ENCODE data around the gene PLXNA4.

Gene PLXNA4

GRCh38 chr7:132424277-132424676 lies 152.0 kb downstream of the PLXNA4 start:
- in situ Hi-C loops (cut with HindIII; ENCODE audit: low sequenced_read_pairs): no loop called here

DNA sequence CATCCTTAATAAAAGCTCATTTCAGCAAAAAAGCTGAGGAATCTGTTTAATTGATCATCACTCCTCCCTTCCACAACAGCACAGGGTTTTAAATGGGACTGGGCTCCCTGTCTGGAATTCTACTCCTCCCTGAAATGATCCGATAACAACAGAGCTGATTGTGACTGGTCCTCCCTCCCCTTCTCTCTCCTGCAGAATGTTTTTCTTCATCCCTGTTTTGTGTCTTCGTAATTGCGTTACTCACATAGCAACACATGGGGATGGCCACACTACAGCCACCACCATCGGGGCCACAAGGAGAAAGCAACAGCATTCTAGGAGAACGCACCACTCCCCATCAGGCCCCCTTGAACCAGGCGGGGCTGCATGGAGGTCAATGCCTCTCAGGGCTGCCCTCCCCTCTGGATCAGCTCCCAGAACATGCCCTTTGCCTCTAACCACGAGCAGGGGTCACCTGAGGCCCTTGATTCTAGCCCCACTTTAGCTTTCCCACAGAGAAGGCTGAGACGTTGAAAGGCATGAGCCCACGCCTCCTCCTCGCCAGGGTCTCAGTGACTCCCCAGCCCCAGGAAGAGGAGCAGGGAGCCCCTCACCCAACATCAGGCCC lies 152.6 kb downstream of the PLXNA4 start:
- in situ Hi-C loops (cut with HindIII; ENCODE audit: low sequenced_read_pairs): no loop called here

DNA sequence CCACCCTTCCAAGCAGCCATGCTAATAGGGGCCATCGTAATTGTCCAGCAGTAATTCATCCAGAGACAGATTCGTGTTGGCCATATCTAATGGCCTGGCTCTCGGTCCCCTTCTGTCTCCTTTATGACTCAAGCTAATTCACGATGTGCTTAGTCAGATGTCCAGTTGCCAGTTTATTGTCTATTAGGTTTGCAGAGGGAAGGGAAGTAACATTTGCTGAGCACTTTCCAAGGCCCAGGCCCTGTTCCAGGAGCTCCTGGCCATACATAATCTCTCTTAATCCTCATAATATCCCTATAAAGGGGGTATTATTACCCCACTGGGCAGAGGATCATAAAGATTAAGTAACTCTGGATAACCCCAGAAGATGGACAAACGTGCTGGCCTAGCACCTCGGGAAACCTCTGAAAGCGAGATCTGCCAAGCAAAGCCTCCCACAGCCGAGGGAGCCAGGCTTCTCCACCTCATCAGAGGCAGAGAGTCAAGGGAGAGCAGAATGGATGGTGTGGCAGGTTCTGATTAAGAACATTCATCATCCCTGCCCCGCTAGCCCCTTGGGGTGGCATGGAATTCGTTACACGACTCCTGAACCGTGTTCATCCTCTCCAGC lies 153.7 kb downstream of the PLXNA4 start:
- in situ Hi-C loops (cut with HindIII; ENCODE audit: low sequenced_read_pairs): no loop called here

DNA sequence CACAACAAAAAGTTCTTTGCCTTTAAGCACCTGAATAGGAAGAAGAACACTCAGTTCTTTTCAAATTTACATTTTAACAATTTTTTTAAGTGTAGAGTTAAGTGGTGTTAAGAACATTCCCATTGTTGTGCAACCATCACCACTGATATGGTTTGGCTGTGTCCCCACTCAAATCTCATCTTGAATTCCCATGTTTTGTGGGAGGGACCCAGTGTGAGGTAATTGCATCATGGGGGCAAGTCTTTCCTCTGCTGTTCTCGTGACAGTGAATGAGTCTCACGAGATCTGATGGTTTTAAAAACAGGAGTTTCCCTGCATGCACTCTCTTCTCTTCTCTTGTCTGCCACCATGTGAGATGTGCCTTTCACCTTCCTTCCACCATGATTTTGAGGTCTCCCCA lies 155.7 kb downstream of the PLXNA4 start:
- in situ Hi-C loops (cut with HindIII; ENCODE audit: low sequenced_read_pairs): no loop called here

- in situ Hi-C loops (cut with HindIII; ENCODE audit: low sequenced_read_pairs): no loop called here
Measured at GRCh38 chr7:132419542-132419941, 156.7 kb downstream of the PLXNA4 start.

- in situ Hi-C loops (cut with HindIII; ENCODE audit: low sequenced_read_pairs): no loop called here
Measured at GRCh38 chr7:132418840-132419239, 157.4 kb downstream of the PLXNA4 start.

DNA sequence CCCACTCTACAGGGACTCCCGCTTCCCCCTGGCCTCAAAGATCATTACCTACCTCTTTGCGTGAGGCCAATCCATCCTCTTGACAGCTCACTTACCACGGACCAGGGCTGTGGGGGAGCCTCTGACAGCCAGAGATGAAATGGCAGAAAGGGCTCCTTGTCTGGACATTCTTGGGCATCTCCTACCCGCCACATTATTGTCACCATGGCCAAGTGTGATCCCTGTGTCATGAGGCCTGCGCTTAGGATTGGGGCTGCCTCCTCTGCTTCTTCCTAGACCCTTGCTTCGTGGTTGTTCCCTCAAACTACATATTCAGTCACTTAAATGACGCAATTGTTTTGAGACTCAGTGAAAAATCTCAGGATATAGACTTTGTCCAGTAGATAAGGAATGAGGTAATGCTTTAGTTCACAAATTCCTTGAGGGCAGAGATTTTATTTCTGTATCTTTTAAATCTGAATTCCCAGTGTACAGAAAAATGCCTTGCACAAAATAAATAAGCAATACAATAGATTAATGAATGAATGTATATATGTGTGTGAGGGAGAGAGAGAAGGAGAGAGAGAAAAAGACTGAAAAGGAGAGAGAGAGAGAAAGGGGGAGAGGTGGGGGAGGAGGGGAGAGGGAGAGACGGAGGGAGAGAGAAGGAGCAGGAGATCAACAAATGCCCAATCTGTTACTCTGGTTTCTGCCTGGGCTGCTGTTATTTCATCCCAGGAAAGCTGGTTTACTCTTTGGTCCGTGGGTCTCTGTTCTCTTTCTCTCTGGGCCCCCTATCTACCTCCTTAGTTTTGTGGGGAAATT lies 159.0 kb downstream of the PLXNA4 start:
- in situ Hi-C loops (cut with HindIII; ENCODE audit: low sequenced_read_pairs): no loop called here

DNA sequence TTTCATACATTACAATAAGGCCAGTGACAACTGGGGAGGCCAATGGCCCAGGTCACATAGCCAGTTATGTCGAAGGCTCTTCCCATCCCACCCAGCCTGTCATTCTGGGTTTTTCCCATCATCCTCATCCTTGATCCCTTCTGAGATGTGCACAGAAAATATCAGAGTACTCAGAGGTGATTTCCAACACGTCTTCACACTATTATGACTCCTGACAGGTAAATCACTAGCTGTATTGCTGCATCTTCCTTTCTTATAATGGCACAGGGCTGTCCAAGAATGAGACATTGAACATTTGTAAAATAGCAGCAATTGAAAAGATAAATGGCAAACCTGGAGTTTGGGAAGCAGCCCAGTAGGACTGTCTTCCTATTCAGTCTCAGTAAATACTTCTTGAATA lies 159.9 kb downstream of the PLXNA4 start:
- in situ Hi-C loops (cut with HindIII; ENCODE audit: low sequenced_read_pairs): no loop called here

DNA sequence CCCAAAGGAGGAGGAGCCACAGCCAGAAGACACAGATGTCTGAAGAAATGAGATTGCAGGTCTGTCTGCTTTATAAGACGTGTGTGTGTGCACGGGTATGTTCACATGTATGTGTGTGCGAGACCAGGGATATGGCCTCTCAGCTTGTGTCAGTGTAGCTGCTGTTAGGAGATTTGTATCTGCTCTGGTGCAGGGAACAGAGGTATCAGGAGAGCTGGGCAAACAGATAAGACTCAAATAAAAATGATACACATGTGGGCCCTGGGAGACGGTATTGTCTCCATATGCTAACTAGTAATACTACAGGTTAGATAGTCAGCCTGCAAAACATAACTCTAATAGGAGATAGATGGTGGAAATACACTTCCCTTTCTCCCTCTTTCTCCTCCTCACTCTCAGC lies 161.0 kb downstream of the PLXNA4 start:
- in situ Hi-C loops (cut with HindIII; ENCODE audit: low sequenced_read_pairs): no loop called here

DNA sequence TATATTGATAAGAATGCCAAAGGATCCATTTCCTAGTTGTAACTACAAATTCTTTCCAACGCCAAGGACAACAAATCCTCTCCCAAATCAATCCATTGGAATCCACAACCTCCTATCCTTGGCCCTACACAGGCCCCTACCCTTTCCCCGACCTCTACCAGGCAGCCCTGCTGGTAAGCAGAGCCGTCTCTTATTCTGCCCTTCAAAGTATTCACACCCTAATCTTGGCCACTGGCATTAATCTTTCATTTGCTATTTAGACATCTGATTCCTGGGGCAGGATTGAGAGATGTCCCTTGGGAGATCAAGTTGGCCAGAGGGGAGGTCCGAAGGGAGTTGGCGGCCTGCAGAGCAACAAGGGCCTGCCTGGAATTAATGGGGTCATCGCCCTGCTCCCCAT lies 161.4 kb downstream of the PLXNA4 start:
- in situ Hi-C loops (cut with HindIII; ENCODE audit: low sequenced_read_pairs): no loop called here

- in situ Hi-C loops (cut with HindIII; ENCODE audit: low sequenced_read_pairs): no loop called here
Measured at GRCh38 chr7:132412435-132412834, 163.8 kb downstream of the PLXNA4 start.

DNA sequence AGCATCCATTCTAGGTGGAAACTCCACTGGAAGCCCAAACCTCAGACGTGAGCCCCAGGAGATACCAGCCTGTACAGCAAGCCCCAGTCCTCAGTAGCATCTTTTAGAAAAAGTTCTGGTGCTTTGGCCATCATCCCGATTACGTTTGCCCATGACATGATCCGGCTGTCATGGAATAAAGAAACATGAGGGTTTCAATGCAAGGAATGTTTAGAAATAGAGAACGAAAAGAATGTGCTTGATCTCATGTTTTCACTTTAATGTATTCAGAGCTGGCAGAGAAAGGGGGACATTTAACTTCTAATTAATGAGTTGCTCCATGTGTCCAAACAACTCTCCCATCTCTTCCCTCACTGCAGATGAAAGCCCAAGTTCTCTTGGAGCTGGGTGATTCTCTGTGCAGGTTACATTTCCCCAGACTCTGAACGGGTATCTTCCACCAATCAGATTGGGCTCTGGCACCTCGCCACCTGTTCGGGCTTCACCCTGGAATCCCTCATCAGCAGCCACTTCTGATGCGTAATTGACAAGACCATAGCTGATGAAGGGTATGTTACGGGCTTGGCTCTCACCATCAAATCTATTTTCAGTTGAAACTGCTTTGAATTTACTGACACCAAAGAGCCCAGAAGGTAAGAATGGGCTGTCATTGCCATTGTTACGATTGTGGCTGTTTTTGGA lies 165.3 kb downstream of the PLXNA4 start:
- in situ Hi-C loops (cut with HindIII; ENCODE audit: low sequenced_read_pairs): no loop called here

- in situ Hi-C loops (cut with HindIII; ENCODE audit: low sequenced_read_pairs): no loop called here
Measured at GRCh38 chr7:132410385-132410784, 165.9 kb downstream of the PLXNA4 start.

DNA sequence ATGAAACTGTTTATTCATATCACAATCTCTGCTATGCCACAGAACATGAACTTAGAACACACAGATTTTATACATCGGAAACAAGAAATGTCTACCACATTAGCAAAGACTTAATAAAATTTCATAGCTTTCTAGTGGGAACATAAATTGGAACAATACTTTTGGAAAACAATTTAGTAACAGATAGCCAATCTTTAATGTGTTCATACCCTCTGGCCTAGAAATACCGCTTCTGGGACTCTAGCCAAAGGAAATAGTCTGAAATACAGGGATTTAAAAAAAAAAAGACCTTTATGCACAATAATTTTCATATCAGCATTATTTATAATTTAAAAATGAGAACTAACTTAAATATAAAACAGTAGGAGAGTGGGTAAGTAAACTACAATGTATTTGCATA lies 168.5 kb downstream of the PLXNA4 start:
- in situ Hi-C loops (cut with HindIII; ENCODE audit: low sequenced_read_pairs): no loop called here

GRCh38 chr7:132406039-132406438 lies 170.2 kb downstream of the PLXNA4 start:
- in situ Hi-C loops (cut with HindIII; ENCODE audit: low sequenced_read_pairs): no loop called here

- in situ Hi-C loops (cut with HindIII; ENCODE audit: low sequenced_read_pairs): loop anchor here (5.0 kb wide), 3 partner anchors 42 to 107 kb away; no protein-coding TSS in a partner anchor
Measured at GRCh38 chr7:132404261-132404660, 172.0 kb downstream of the PLXNA4 start.

DNA sequence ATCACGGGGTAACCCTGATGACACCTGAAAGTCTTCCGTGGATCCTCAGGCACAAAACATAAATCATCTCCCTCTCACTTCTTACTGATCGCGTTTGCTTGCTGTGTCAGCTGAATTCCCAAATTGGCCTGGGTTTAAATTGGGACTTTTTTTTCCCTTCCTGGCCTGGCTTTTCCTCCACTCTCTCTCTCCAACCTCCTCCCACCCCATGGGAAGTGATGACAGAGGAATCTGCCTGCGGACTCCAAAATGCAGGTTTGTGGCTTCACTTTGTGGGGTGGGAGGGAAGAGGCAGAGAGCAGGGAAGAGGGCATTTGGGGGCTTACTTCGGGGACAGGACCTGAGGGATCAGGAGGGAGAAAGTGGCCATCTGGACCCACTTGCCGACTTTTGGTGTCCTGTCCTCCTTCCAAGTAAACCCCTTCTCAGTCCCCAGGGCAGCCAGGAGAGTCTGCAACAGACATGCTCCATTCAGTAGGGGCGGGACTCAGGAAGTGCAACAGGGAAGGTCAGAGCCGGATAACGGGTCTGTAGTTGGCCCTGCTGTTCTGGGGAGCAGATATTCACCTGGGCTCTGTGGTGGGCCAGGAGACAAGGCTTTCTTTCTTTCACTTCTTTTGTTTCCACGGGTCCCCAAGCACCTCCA lies 172.7 kb downstream of the PLXNA4 start:
- in situ Hi-C loops (cut with HindIII; ENCODE audit: low sequenced_read_pairs): loop anchor here (5.0 kb wide), 3 partner anchors 41 to 106 kb away; no protein-coding TSS in a partner anchor

GRCh38 chr7:132402751-132403245 lies 173.5 kb downstream of the PLXNA4 start:
- in situ Hi-C loops (cut with HindIII; ENCODE audit: low sequenced_read_pairs): loop anchor here (5.0 kb wide), 3 partner anchors 40 to 105 kb away; no protein-coding TSS in a partner anchor

DNA sequence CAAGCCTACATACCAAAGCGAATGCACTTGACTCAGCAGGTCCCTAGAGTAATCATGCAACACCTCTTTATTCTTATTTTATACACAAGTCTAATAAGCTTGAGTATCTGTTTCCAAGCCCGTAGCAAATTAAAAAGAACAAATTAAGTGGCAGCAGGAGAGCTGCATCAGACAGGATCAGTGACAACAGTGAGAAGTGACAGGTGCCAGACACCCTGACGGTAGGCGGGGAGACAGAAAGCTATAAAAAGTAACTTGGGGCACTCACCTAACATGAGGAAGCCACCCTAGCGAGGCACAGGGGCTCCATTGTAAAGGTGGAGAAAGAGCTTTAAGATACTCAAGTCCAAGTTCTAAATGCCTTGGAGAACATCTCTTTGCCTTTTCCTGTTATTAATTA lies 174.2 kb downstream of the PLXNA4 start:
- in situ Hi-C loops (cut with HindIII; ENCODE audit: low sequenced_read_pairs): loop anchor here (5.0 kb wide), 3 partner anchors 40 to 105 kb away; no protein-coding TSS in a partner anchor

DNA sequence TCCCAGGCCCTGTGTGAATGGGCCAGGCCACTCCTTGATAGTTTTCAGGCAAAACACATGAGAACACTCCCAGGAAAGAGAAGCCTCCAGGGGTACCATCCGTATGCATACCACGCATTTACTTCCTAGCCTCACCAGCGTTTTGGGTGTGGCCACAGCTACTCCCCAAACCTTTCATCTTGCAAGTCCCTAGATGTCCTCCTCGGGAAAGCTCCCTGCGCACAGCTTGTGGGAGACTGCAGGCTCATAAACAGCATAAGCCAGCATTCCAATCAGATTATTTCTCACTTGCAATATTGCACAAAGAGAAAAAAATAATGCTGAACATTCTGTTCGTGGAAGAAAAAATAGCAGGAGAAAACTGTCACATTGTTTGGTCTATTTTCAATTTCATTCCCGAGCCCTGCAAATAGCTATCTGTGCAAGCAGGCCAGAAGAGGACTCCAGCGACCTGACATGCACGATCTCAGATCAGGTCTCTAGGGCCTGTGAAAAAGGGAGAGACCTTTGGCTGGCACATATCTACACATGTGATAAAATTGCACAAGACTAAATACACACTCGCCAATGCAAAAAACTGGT lies 175.6 kb downstream of the PLXNA4 start:
- in situ Hi-C loops (cut with HindIII; ENCODE audit: low sequenced_read_pairs): loop anchor here (5.0 kb wide), 3 partner anchors 38 to 103 kb away; no protein-coding TSS in a partner anchor

All from endothelial cell of hepatic sinusoid (primary cell).